HG02623 (cell line): Measurements from ENCODE around the gene RERE.

Experiments used
- ATAC-seq: cut with Tn5 transposase; IDR thresholded peaks from one replicate; pipeline ENCODE4 v1.9.1; 2021; ENCODE audit warnings: moderate library complexity; ENCODE audit not compliant: unreplicated experiment

Gene RERE

GRCh38 chr1:8493916-8494540 lies 323.4 kb downstream of the RERE start:
- ATAC-seq, result no peak

- no peak for ATAC-seq
These were observed 330.2 kb downstream of the RERE start for GRCh38 chr1:8487249-8487648.

DNA sequence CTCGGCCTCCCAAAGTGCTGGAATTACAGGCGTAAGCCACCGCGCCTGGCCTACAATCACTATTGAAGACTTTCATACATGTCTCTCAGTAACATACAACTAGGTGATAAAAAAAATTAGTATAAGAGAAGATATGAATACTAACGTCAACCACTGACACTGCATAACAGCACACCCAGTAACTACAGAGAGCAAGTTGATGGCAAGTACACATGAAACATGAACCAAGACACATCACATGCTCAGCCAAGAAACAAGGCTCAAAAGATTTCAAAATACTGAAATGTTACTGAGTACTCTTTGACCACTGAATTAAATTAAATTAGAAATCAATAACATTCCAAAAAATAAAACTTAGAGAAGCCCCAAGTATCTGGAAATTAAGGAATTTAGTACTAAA lies 331.4 kb downstream of the RERE start:
- ATAC-seq, result no peak

GRCh38 chr1:8483586-8483985 lies 333.9 kb downstream of the RERE start:
- ATAC-seq, result no peak

DNA sequence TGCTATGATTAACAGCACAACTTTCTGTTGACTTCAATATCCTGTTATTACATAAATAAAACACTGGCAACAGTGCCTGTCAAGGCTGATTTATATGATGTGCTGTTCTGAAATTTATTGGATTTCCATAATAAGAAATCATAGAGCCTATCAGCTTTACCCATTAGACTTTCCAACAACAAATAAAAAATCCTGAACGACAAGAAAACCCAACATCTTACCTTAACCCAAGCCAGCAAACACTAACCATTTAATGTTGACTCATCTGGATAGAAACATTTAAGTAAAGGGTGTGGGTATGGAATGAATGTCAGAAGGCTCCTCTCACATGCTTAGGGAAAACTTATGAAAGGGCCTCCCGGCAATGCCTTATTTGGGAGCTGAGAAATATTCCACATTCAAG lies 334.5 kb downstream of the RERE start:
- no peak for ATAC-seq

GRCh38 chr1:8481650-8482380 lies 335.6 kb downstream of the RERE start:
- ATAC-seq, result no peak

DNA sequence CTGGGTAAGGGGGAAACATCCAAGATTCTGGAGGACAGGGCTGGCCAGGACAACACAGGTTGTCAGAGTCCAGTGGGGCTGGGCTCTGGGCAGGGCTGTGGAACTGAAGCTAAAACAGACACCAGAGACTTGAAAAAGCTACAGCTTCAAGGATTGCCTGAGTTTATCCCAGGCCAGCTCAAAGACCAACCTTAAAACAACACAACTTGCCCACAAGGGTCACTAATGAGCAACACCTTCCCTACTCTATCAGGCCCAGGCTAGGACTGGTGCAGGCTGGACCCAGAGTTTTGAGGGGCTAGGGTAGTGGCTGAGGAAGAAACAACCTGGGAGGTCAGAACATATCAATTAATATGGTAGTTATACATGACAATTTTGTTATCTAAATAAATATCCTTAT lies 338.9 kb downstream of the RERE start:
- ATAC-seq, result no peak

DNA sequence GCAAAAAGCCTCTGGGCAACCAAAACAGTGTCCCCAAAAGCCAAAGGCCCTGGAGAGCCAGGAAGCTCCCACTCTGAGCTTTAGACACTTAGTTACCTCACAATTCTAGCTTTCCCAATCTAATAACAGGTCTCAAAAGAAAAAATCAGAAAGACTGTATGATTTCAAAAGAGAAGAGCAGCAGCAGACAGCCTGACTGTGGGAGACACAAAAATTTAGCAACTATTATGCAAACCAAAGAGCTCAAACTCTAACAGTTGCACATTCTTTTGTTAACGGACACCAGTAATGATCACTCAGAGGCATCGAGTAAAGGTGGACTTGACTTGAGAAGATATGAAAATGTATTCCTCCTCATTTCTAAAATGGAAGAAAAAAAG lies 339.5 kb downstream of the RERE start:
- ATAC-seq, result no peak

DNA sequence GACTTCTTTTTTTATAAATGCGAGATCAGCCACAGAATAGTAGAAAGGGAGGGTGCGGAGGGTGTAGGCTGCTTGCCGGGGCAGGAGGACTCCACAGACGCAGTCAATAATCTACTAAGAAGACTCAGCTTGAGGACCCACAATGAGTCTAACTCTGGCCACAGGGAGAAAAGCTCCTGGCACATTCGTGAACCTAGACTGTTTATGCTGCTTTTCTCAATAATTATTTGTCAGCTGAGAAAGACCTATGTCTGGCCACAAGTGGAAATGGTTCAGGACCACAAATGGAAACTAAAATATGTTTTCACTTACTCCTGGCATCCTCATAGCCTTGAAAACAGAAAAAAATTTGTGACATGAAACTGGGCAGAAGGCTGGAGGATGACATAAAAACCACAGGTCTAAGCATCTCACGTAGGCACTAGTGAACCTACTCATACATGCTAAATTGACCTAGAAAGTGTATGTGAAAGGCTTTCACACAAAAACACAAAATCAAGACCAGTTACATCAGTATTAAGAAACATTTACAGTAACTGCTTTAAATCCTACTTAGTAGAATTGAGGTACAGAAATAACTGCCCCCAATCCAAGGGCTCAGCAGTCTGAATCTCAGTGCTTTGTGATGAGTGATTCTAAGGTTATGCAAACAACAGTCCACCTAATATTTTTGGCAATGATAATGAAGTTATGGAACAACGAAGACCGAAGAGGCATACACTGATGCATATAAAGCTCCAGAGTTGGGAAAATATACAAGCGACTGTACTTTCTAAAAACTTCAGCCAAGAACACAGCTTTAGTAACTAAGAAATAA lies 340.1 kb downstream of the RERE start:
- ATAC-seq, result peak; percentile 46

DNA sequence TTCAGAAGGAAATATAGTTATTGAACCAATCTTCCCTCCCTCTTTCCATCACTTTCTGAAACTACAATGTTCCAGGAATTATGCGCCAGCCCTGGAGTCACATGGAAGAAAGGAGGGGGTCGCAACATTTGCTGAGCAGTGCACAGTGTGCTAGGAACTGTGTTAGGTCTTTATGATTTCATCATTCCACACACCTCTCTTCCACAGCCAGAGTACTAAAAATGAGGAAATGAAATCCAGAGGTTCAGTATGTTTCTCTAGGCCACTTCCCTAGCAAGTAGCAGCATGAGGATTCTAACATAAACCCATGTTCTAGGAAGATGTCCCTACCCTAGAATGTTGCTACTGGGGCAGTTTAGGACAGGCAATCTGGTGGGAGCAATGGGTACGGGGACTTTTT lies 341.4 kb downstream of the RERE start:
- no peak for ATAC-seq

DNA sequence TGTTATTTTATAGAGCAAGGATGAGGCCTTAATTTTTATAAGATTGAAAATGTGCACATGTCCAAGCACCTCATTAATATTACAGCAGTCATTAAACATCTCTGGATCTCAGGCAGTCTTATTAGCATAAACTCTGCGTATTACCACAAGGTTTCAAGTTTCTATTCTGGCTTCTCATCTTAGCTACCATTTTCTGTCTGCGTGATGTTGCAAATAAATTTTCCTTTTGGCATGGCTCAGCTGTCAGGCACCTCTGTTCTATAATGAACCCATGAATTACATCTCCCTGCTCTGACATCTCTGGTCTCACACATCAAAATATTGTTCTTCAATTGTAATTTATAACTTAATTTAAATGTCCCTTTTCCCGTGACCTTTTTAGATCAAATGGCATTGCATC lies 343.1 kb downstream of the RERE start:
- ATAC-seq, result no peak

DNA sequence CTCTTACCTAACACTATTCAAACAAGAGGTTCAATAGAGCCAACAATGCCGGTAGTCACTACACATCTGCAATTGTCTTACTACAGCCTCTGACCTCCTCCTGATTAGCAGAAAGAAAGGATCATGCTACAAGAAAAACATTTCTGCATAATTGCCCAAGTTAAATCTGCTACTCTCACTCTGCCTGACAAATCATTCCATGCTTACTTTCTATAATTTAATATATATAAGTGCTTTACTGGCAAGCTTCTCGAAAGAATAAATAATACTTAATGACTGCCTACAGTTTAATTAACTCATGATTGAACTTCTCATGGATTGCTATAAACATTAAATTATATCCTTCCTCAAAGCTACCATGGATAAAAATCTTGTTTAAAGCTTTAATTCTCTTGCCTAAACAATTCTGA lies 343.5 kb downstream of the RERE start:
- ATAC-seq, result no peak

DNA sequence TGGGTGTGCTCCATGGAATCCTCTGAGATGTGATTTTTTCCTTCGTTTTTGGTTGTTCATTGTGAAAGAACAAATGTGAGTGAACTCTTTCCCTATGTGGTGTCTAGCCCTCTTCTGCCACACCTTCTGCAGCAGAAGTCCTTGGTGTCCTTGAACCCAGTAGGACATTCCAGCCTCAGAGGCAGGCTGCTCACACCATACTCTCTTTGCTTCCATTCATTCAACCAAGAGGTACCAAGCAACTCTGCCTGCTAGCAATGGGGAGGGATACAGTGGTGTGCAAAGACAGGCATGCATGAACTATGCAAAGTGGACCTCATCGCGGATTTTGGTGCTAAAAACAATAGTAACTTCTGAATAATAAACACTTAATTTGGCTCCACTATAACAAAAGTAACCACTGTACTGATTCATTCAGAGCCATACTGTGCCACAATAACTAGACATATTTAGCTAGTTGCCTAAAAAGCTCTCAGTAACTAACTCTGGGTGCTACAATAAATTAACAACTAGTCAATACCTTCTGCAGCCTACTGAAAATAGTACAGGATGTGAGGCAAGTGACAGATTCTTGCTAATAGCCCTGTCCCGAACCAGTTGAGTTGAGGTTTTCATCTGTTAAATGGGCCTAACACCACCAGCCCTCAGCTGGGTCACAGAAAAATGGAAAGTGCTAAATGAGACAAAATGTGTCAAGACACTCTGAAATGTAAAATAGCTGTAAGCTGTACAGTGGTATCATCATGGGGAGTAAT lies 344.1 kb downstream of the RERE start:
- ATAC-seq, result no peak

DNA sequence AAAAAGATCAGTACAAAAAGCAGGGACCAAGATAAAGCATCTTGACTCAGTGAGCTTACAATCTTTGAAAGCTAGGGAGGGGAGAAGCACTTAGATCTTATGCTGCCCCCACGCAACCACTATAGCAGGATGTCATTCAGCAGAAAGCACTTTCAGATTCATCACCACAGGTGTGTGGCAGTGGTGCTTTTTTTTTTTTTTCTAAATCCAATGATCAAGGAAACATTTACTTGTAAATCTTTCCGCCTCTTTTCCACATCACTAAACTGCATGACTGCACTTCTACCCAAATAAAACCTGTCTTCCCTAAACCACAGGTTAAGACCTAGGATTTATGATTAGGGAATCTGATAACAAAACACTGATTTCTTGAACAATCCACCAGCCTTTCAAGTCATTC lies 344.8 kb downstream of the RERE start:
- ATAC-seq, result peak; percentile 37

- ATAC-seq, result no peak
These were observed 346.0 kb downstream of the RERE start for GRCh38 chr1:8471451-8471850.

DNA sequence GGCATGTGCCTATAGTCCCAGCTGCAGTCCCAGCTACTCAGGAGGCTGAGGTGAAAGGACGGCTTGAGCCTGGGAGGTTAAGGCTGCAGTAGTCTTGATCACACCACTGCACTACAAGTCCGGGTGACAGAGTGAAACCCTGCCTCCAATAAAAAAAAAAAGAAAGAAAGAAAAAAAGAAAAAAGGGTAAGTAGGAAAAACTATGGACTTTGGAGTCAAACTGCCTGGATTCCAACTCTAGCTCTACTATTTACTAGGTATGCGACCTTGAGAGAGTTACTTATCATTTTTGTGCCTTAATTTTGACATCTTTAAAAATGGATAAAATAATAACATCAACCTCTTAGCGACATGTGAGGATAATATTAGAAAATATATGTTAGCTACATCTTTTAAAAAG lies 348.7 kb downstream of the RERE start:
- ATAC-seq, result no peak

DNA sequence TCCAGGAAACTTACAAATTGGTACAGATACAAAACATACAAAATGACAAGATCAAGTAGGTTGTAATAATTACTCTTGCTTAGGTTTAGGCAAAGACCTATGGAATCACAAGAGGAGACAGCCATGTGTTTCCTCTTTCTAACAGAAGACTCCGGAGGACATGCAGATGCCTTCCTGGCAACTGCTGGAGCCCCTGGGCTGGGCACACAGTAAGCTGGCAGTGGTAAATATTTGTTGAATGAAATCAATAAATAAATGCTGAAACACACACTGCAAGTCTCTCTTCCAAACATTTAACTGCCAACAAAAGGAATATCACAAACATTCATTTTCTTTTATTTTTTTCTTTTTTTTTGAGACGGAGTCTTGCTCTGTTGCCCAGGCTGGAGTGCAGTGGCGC lies 350.1 kb downstream of the RERE start:
- no peak for ATAC-seq

DNA sequence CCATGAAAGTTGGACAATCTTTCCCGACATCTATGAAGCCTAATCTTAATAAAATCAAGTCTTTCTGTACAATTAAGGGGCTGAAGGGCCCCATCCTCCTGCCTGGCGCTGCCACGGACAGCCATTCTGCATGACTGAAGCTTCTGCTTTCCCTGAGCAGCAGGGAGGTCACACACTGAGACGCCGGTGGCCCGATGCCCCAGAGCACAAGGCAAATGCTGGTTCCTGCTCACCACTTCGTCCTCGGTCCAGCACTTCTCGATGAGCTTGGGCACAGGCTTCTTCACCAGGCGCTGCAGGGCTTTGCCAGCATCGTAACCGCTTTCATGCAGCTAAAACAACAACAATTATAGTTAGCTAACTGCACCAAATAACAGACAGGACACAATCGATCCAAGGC lies 351.7 kb downstream of the RERE start:
- ATAC-seq, result no peak

DNA sequence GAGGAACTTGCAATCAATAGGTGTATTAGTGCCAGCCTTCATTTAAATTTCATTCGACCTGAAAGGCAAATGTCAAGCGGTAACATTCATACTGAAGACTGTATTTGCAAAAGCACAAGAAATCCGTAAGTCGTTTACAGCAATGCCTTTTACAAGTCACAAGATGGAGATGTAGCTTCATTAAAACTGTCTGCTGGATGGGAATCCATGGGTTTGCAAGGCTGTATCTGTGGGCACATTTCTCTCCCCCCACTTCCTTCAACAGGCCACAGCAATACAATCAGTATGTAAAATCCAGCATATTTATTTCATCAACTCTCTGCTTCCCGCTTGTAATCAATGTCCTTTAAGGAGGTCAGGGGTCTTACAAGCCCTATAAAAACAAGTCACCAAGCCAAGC lies 352.4 kb downstream of the RERE start:
- no peak for ATAC-seq

DNA sequence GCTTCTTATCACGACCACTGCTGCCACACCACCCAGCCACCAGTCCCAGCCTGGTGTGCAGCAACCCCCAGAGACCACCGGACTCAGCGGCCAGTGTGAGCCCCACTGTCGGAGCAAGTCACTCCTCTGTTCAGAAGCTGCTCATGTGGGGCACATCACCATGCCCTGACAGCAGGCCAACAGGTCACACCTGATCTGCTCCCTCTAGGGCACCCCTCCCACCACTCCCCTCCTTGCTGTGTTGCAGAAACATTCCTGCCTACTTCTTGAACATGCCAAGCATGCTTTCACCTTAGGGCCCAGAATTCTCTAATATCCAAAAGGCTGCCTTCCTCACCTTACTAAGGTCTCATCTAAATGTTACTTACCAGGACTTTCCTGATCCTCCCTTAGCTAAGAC lies 353.1 kb downstream of the RERE start:
- ATAC-seq, result no peak

GRCh38 chr1:8463144-8463927 lies 354.1 kb downstream of the RERE start:
- no peak for ATAC-seq
